ENCODE results near the gene SLC44A5.
"Not testable (repeated sequence)": the region's sequence is repeated elsewhere in the genome, so short reads cannot be mapped to it uniquely, and the experiment has no call there.

Gene SLC44A5

GRCh38 chr1:75275631-75276030 lies 335.3 kb downstream of the SLC44A5 start:
- TF ChIP-seq CTCF (IDR thresholded peaks at IDR 0.05; ENCODE audit: borderline replicate concordance, insufficient read depth, low read depth, low read length) = no peak

GRCh38 chr1:75274920-75275506 lies 335.9 kb downstream of the SLC44A5 start:
- TF ChIP-seq CTCF (IDR thresholded peaks at IDR 0.05; ENCODE audit: borderline replicate concordance, insufficient read depth, low read depth, low read length) = no peak
- no peak overlapping the region for H3K4me3 ChIP-seq (ENCODE audit: low read depth, low read length)

More at GRCh38 chr1:75275631-75276030, 335.3 kb downstream of the SLC44A5 start:
- H3K4me3 ChIP-seq (ENCODE audit: low read depth, low read length) = no peak overlapping the region

GRCh38 chr1:75273110-75273509 lies 337.8 kb downstream of the SLC44A5 start:
- no peak overlapping the region for H3K4me3 ChIP-seq (ENCODE audit: low read depth, low read length)
- TF ChIP-seq CTCF (IDR thresholded peaks at IDR 0.05; ENCODE audit: borderline replicate concordance, insufficient read depth, low read depth, low read length) = no peak

- TF ChIP-seq CTCF (IDR thresholded peaks at IDR 0.05; ENCODE audit: borderline replicate concordance, insufficient read depth, low read depth, low read length) = peak; percentile 57; the same call in 1 of the 2 replicates
Observed at GRCh38 chr1:75265792-75266191, 345.1 kb downstream of the SLC44A5 start.

GRCh38 chr1:75264112-75264511 lies 346.8 kb downstream of the SLC44A5 start:
- no peak overlapping the region for H3K4me3 ChIP-seq (ENCODE audit: low read depth, low read length)
- TF ChIP-seq CTCF (IDR thresholded peaks at IDR 0.05; ENCODE audit: borderline replicate concordance, insufficient read depth, low read depth, low read length) = no peak

More at GRCh38 chr1:75265792-75266191, 345.1 kb downstream of the SLC44A5 start:
- H3K4me3 ChIP-seq (ENCODE audit: low read depth, low read length) = no peak overlapping the region

- H3K4me3 ChIP-seq (ENCODE audit: low read depth, low read length) = not testable (repeated sequence)
Observed at GRCh38 chr1:75263616-75264015, 347.3 kb downstream of the SLC44A5 start.

- not testable (repeated sequence) for H3K4me3 ChIP-seq (ENCODE audit: low read depth, low read length)
Observed at GRCh38 chr1:75261946-75262345, 349.0 kb downstream of the SLC44A5 start.

- no peak overlapping the region for H3K4me3 ChIP-seq (ENCODE audit: low read depth, low read length)
- no peak for TF ChIP-seq CTCF (IDR thresholded peaks at IDR 0.05; ENCODE audit: borderline replicate concordance, insufficient read depth, low read depth, low read length)
Observed at GRCh38 chr1:75258351-75258750, 352.6 kb downstream of the SLC44A5 start.
